Transverse colon (tissue), 4 donors: ENCODE measurements around the gene FOXP1. TPM values are rescaled to one million over a fixed set of nuclear protein-coding genes. Genes with fewer than 3 reads are reported as not detected.
"Not testable (repeated sequence)": the region's sequence is repeated elsewhere in the genome, so short reads cannot be mapped to it uniquely, and the experiment has no call there.

Experiments used
- DNase-seq: peaks from one replicate; pipeline ENCODE4 v3.0.0-alpha.2; 2019
- H3K27ac ChIP-seq, 4 donors: fragments of 200-600 bp; sonication (generic); 2 replicates each; pipeline ENCODE4 v1.5.1; 2016 to 2018; ENCODE audit warnings: inconsistent platforms in 4 of 4
- H3K27me3 ChIP-seq: fragments of 200-600 bp; sonication (generic); 2 replicates; pipeline ENCODE4 v1.5.1; 2017; ENCODE audit warnings: inconsistent platforms
- H3K36me3 ChIP-seq, 4 donors: fragments of 200-600 bp; sonication (generic); 2 replicates each; pipeline ENCODE4 v1.5.1; 2017 to 2019; ENCODE audit warnings: inconsistent platforms in 4 of 4
- H3K4me1 ChIP-seq, 4 donors: fragments of 200-600 bp; sonication (generic); 2 replicates each; pipeline ENCODE4 v1.5.1; 2017 to 2020; ENCODE audit warnings: inconsistent platforms in 4 of 4
- H3K4me3 ChIP-seq, 4 donors: fragments of 200-600 bp; sonication (generic); 1 replicate in 1 of 4; 2 replicates in 3 of 4; pipeline versions ENCODE4 v1.5.1 to v1.6.1; 2017 to 2019; ENCODE audit warnings: inconsistent platforms in 4 of 4
- H3K9me3 ChIP-seq, 2 donors: fragments of 200-600 bp; sonication (generic); 2 replicates each; pipeline ENCODE4 v1.5.1; 2017 to 2019; ENCODE audit warnings: inconsistent platforms in 2 of 2
- CTCF ChIP-seq, 5 experiments: fragments of 200-600 bp in 3 of 5; fragments of 450-650 bp in 2 of 5; sonication (generic) in 3 of 5; IDR thresholded peaks; 1 replicate in 2 of 5; 2 replicates in 3 of 5; pipeline ENCODE4 v1.5.1; 2016 to 2017; ENCODE audit warnings: antibody characterized with exemption in 5 of 5, inconsistent platforms in 3 of 5, mild to moderate bottlenecking in 2 of 5, moderate library complexity in 1 of 5
- EP300 ChIP-seq: sonication (generic); formaldehyde crosslinking; IDR thresholded peaks from one replicate; pipeline ENCODE4 v1.6.1; 2017; ENCODE audit warnings: antibody characterized with exemption, low read depth
- POLR2A ChIP-seq: fragments of 450-650 bp; IDR thresholded peaks from one replicate; pipeline ENCODE4 v1.6.1; 2016; ENCODE audit warnings: antibody characterized with exemption, mild to moderate bottlenecking, moderate library complexity
- POLR2AphosphoS5 ChIP-seq, 3 donors: sonication (generic); formaldehyde crosslinking; IDR thresholded peaks; one replicate each; pipeline ENCODE4 v1.6.1; 2016; ENCODE audit warnings: antibody characterized with exemption in 3 of 3
- WGBS, 2 donors: methylation state at CpG; one replicate each; pipeline ENCODE4 v1.1.5; 2018; ENCODE audit warnings: low coverage in 1 of 2; 5-methylcytosine and 5-hydroxymethylcytosine counted together
- in situ Hi-C, 4 donors: fragments of 200-750 bp; cut with MboI; loops; one replicate each; pipeline versions ENCODE4 v1.15.0 to v1.15.1; 2017; ENCODE audit warnings: low sequenced_read_pairs in 3 of 4, low pct_ligation_motif_present in 1 of 4, low pct_unique_long_range_greater_than_20kb in 1 of 4
- intact Hi-C: fragments of 100-400 bp; cut with DNase I; formaldehyde crosslinking; loops from one replicate; pipeline ENCODE4 v1.15.1; 2023; ENCODE audit warnings: low total_unique reads
- total RNA-seq, 4 donors: library from RNA; depleted of rRNA; stranded (reverse); fragments of >200 nt; gene quantifications; one replicate each; pipeline ENCODE4 v1.1.0, GENCODE V29; 2016

The FOXP1 gene
- total RNA-seq, 4 donors from 2014 or later = 102 to 260 (median 150) TPM

DNA sequence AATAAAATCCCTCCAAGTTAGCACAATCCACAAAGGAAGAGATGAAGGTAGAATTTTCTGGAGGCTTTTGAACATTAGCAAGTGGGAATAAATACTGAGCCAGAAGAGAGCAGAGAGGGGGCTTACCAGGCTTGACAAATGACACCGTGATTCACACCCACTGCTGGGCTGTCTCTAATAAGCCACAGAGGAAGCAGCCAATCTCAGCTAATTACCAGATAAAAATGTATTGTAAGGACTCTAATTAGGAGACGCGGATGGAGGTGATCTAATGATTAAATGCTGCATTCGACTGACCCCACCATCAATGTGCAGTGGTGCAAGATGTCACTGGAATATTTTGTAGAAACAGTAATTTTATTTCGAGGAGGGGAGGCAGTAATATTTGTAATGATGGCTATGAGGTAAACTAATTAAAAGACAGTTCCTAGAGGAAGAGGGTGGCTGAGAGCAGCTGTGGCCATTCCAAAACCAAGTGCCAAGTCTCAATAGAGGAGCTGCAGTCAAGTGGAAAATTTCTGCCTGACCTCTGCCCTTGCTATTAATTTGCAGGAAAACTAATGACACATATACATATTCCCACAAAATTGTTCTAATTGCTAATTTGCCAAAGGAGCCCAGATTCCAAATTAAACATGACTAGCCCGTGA is 602.2 kb downstream of the FOXP1 start:
- Histone ChIP-seq H3K27me3 (no peaks in the 10 kb centered on the region), H3K27ac (peak overlapping the region; percentile 72 to 83 (median 82)), H3K4me3 (no peak overlapping the region), H3K36me3 (peaks cover 0 to 34% (median 11%) of the 10 kb centered on the region in 4 donors), H3K4me1 (peaks cover 9 to 54% (median 18%) of the 10 kb centered on the region in 4 donors), H3K9me3 (no peaks in the 10 kb centered on the region)
- in situ Hi-C loops = loop anchor here in 1 of 4 donors (25.0 kb wide), 1 partner anchor 606 kb away; the partner anchor contains the start of gene FOXP1
- 75 to 91% methylated on average over 6 of the region's 6 CpGs for WGBS, 2 donors
- intact Hi-C loops = no loop called here
- no peak for TF ChIP-seq CTCF (IDR thresholded peaks at IDR 0.05)
- TF ChIP-seq POLR2A = no peak
- no peak for TF ChIP-seq EP300
- no peak for TF ChIP-seq POLR2AphosphoS5 (IDR thresholded peaks at IDR 0.05)
- DNase-seq = no peak

DNA sequence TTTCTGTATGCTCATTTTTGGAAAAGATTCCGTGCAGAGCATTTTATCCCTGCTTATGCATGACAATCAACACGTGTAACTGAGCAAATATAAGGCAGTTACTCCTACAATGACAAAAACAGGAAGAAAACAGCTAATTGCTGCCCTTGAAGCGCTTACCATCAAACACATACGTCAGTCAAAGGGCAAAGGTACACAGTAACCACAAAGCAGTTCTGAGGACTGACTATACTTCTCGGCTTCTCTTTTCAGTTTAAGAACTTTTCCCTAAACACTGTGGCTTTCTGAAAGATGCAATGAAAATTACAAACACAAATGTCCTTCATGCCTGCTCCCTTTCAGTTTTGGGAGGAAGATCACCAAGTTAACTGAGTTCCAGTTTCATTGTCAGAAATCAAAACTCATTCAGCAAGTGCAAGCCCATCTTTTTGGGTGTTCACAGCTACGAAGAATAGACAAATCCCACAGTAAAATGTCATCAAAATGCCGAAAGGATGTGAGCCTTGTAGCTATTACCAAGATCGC is 602.8 kb downstream of the FOXP1 start:
- peaks cover 0 to 37% (median 13%) of the 10 kb centered on the region in 4 donors for H3K36me3 ChIP-seq
- no peak for TF ChIP-seq POLR2A
- TF ChIP-seq CTCF (IDR thresholded peaks at IDR 0.05) = no peak
- H3K4me1 ChIP-seq = peaks cover 9 to 54% (median 18%) of the 10 kb centered on the region in 4 donors
- H3K4me3 ChIP-seq = no peak overlapping the region
- in situ Hi-C loops (loop anchor here in 1 of 4 donors (25.0 kb wide), 1 partner anchor 607 kb away; the partner anchor contains the start of gene FOXP1), intact Hi-C loops (no loop called here)
- WGBS, 2 donors = 60 to 67% methylated on average over 6 to 8 of the region's 8 CpGs
- H3K27me3 ChIP-seq = no peaks in the 10 kb centered on the region
- no peak for DNase-seq
- peak overlapping the region; percentile 56 to 82 (median 76) for H3K27ac ChIP-seq
- no peaks in the 10 kb centered on the region for H3K9me3 ChIP-seq

GRCh38 chr3:70979983-70980645 is 603.4 kb downstream of the FOXP1 start:
- Histone ChIP-seq H3K4me3 (no peak overlapping the region), H3K4me1 (peaks cover 8 to 52% (median 18%) of the 10 kb centered on the region in 4 donors), H3K9me3 (no peaks in the 10 kb centered on the region), H3K36me3 (peaks cover 0 to 37% (median 16%) of the 10 kb centered on the region in 4 donors), H3K27ac (peak overlapping the region; percentile 56 to 82 (median 76)), H3K27me3 (no peaks in the 10 kb centered on the region)
- in situ Hi-C loops = loop anchor here in 1 of 4 donors (25.0 kb wide), 1 partner anchor 607 kb away; the partner anchor contains the start of gene FOXP1
- no peak for TF ChIP-seq EP300
- no peak for TF ChIP-seq POLR2AphosphoS5 (IDR thresholded peaks at IDR 0.05)
- no peak for TF ChIP-seq POLR2A
- no peak for TF ChIP-seq CTCF (IDR thresholded peaks at IDR 0.05)
- DNase-seq = no peak
- 87 to 94% methylated on average over 4 to 7 of the region's 7 CpGs for WGBS, 2 donors
- intact Hi-C loops = no loop called here

- in situ Hi-C loops = loop anchor here in 1 of 4 donors (25.0 kb wide), 1 partner anchor 610 kb away; the partner anchor contains the start of gene FOXP1
- no peak overlapping the region for H3K4me3 ChIP-seq
- DNase-seq = no peak
- H3K9me3 ChIP-seq = no peaks in the 10 kb centered on the region
- no peaks in the 10 kb centered on the region for H3K27me3 ChIP-seq
- H3K4me1 ChIP-seq = peaks cover 6 to 28% (median 12%) of the 10 kb centered on the region in 4 donors
- intact Hi-C loops = no loop called here
- 96 to 100% methylated on average over 2 to 13 of the region's 13 CpGs for WGBS, 2 donors
- no peak for TF ChIP-seq POLR2A
- H3K36me3 ChIP-seq = peaks cover 0 to 45% (median 20%) of the 10 kb centered on the region in 4 donors
- no peak overlapping the region for H3K27ac ChIP-seq
Measured at GRCh38 chr3:70977712-70978111, 605.8 kb downstream of the FOXP1 start.

GRCh38 chr3:70975981-70976380 is 607.5 kb downstream of the FOXP1 start:
- Histone ChIP-seq H3K36me3 (peaks cover 0 to 53% (median 23%) of the 10 kb centered on the region in 4 donors), H3K4me1 (peaks cover 0 to 12% (median 6%) of the 10 kb centered on the region in 4 donors)
- H3K27me3 ChIP-seq, H3K4me3 ChIP-seq, H3K9me3 ChIP-seq, DNase-seq, intact Hi-C loops, H3K27ac ChIP-seq: not testable (repeated sequence)
- 93 to 98% methylated on average over 4 to 5 of the region's 5 CpGs for WGBS, 2 donors
- in situ Hi-C loops = loop anchor here in 1 of 4 donors (25.0 kb wide), 1 partner anchor 611 kb away; the partner anchor contains the start of gene FOXP1
